Measurements from ENCODE around the gene CLCNKB.
"Not testable (repeated sequence)": the region's sequence is repeated elsewhere in the genome, so short reads cannot be mapped to it uniquely, and the experiment has no call there.

CLCNKB gene

DNA sequence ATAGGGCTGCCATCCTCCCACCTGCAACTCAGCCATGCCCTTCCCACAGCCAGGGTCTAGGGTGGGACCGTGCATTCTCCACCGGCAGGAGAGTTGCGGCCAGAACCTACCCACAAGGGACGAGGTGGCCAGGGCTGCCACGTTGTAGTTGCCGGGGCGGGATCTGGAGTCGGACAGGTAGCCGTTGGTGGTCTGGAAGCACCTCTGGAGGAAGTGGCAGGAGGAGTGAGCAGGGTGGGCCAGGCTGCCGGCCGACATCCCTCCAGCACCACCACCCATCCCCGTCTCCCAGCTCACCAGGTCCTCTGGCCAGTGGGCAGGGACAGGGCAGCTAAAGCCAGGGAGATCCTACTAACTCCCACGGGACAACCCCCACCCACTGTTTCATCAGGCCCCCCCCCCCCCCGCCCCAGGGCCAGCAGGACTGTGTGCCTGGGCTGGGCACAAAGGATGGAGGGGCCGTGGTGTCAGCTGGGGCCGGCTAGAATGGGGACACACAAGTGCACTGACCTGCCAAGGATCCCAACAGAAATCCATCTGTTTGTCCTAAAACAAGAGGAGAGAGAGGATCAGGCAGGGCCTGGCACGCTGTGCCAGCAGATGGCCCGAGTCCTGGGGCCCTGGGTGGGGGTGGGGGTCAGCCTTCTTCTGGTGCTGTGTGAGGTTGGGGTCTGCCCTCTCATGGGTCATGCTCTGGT is 18.6 kb downstream of the CLCNKB start:
- not testable (repeated sequence) for DNase-seq

DNA sequence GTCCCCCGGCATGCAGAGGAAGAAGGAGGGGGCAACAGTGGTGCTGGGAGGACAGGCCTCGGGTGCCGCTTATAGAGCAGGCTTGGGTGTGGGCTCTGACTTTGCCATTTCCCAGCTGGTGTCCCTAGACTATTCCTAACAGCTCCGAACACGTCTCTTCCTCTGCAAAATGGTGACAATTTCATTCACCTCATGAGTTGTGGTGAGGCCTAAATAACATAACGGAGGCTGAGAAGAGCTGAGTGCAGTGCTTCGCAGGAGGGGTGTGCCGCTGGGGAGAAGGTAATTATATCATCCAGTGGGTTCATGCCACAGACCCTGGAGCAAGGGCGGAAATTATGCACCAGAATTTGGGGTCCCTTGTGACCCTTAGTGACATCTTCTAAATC is 19.1 kb downstream of the CLCNKB start:
- not testable (repeated sequence) for DNase-seq

- DNase-seq = no peak
Observed at GRCh38 chr1:16063226-16063829, 19.7 kb downstream of the CLCNKB start.

GRCh38 chr1:16063921-16064320 is 20.3 kb downstream of the CLCNKB start:
- DNase-seq = no peak

- DNase-seq = no peak
Observed at GRCh38 chr1:16064536-16065268, 21.1 kb downstream of the CLCNKB start.

GRCh38 chr1:16065269-16065576 is 21.6 kb downstream of the CLCNKB start:
- DNase-seq = no peak

- DNase-seq = no peak
Observed at GRCh38 chr1:16066245-16066644, 22.7 kb downstream of the CLCNKB start.

DNA sequence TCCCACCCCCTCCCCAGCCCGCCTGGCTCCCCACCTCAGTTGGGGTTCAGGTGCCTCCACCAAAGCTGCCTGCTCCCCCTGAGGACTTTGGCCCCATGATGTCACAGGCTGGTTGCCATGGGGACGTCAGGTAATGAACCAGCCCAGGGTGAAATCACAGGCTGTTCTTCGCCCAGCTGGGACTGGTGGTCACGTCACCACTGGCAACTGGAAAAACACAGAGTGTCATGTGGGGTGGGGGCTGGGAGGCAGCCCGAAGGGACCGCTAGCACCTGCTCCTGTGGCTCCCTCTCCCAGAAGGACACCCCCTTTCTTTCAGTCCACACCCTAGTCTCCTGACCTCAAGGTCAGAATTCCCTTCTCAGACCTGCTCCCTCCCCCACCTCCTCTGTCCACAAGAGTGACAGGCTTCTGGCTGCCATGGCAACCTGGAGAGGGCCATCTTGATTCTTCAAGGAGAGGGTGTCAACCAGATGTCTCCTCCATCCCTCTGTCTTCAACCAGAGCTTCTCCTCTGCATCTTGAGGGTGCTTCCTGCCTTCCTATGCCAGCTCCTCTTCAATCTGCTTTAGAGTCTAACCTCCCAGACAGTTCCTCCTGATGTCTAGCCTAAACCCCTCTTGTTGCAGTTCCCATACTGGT is 23.7 kb downstream of the CLCNKB start:
- peak; percentile 47 for DNase-seq

GRCh38 chr1:16067933-16068332 is 24.4 kb downstream of the CLCNKB start:
- DNase-seq = no peak

GRCh38 chr1:16068356-16069270 is 25.0 kb downstream of the CLCNKB start:
- no peak for DNase-seq

GRCh38 chr1:16070640-16071355 is 27.2 kb downstream of the CLCNKB start:
- no peak for DNase-seq

GRCh38 chr1:16071614-16072013 is 28.0 kb downstream of the CLCNKB start:
- no peak for DNase-seq

DNA sequence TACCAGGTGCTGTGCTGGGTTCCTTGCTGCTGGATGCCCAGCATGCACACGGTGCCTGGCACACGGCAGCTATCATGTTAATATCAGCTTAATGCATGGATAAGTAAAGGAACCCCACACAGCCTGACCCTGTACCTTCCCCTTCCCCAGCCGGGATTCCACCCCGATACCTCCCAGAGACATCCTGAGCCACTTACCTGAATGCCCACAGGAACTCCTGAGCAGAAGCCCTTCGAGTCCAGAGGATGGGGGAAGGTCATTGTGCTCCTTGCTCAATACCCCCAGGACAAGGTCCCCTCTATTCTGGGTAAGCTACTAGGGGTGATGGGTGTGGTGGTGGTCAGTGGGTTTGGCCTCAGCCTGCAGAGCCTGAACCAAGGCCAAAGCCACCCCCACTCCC is 28.5 kb downstream of the CLCNKB start:
- DNase-seq = no peak

DNA sequence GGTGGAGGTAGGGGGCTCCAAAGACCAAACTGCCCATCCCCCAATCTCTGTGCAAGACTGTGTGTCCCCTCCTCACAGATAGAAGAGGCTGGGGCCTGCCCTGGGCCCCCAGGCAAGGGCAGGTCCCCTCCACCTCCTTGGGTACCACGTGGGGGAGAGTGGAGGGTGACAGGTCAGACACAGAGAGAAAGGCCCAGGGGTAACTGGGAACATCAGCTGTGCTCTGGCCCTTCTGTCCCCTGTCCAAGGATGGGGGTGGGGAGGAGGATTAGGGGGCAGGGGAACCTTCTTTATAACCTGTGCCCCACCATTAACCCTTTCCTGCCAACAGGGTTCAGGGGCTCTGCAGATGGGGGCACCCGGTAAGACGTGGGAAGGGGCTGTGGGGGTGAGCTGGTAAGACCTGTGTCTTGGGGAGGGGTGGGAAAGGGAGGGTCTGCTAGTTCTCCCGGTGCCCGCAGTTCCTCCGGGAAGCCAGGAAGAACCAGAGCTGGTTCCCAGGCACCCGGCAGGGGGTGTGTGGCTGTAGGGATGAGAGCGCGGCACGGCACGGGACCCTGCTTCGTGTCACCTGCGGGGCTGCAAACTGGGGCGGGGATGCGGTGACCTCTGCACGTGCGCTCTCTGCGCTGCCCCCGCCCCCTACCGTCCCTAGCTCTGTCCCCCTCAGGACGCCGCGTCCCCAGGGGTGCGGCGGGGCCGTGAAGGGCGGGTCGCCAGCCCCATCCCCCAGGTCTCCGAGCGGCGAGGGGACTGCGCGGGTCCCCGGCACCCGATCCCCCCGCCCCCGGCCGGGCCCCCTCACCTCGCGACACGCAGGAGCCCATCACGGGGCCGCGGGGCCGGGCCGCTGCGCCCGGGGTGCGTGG is 29.3 kb downstream of the CLCNKB start:
- DNase-seq = no peak

- no peak for DNase-seq
Observed at GRCh38 chr1:16073490-16074119, 30.0 kb downstream of the CLCNKB start, which contains the start of gene FAM131C. FAM131C (minus strand) TSS chr1:16073651; CDS start chr1:16073442, 209 bp downstream.

- DNase-seq = no peak
Observed at GRCh38 chr1:16074217-16074616, 30.6 kb downstream of the CLCNKB start.

DNA sequence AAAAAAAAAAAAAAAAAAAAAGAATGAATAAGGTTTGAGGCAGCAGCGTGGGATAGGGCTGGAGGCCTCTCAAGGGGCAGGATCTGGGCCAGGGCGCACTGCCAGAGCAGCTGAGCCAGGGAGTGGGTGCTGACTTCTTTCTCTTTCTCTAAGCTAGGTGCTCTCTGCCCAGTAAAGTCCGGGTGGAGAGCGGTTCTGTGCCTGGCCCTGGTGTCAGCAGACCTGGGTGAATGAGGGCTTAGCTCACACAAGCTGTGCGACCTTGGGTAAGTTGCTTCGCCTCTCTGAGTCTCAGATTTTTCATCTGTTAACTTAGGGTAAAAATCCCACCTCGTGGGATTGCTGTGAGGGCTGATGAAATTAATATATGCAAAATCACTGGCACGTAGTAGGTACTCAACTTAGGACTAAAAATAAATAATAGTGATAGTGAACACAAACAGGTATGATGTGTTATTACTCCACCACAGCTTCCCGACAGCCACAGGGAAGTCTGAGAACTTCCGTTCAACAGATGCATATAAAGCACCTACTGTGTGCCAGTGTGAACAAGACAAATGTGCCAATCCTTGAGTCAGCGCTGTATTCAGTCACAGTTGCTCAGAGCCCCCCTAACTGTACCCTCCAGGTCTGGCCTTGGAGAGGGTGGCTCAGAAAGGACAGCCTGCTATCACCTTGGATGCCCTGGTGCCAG is 31.9 kb downstream of the CLCNKB start:
- no peak for DNase-seq

DNA sequence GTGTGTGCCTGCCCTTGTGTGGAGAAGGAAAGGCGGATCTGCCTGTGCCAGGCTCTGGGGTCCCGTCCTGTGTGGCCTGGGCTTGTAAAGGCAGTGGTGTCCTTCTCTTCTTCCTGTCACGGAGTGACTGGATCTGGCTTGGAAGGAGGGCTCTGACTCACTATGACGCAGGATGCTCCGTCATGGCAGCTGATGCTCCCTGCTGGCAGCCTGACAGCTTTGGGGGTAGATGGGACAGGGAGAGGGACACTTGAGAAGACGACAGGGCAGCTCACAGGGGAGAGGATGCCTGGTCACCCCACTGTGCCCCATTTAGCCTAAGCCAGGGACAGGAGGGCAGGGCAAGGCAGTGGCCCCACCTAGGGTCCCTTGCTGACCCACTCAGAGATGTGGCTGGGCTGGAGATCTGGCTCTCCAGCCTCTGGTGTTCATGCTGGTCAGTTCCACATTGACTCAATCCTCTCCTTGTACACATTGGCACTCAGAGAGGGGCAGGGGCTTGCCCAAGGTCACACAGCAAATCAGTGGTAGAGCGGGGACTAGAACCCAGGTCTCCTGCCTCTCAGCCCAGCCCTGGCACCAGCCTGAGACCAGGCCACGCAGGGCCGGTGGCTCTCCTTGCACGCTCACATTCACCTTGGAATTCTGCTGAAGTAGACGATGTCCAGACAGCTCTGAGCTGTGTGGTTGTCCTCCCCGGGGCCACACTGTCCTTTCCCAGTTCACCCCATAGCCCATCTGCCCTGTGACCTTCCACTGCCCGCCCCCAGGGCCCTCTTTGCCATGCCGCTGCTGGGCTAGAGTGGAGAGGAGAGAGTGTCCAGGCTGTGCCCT is 32.7 kb downstream of the CLCNKB start:
- no peak for DNase-seq

- DNase-seq = no peak
Observed at GRCh38 chr1:16076865-16077238, 33.3 kb downstream of the CLCNKB start.
